ENCODE measurements around the gene RHOT2. TPM values are rescaled to one million over a fixed set of nuclear protein-coding genes. Genes with fewer than 3 reads are reported as not detected.

The RHOT2 gene
- total RNA-seq, 1 donor from 2014 or later, result 207 TPM

- H3K27ac Mint-ChIP-seq, result no peak overlapping the region
Observed at GRCh38 chr16:668519-669171, 713 bp downstream of the RHOT2 start.

GRCh38 chr16:669666-670065, 1.7 kb downstream of the RHOT2 start:
- Mint-ChIP-seq H3K4me1 (peaks cover 5% of the 10 kb centered on the region), H3K9me3 (no peaks in the 10 kb centered on the region), H3K27ac (no peak overlapping the region), H3K27me3 (ENCODE audit: low read depth) (no peaks in the 10 kb centered on the region), H3K36me3 (peaks cover 2% of the 10 kb centered on the region), H3K4me3 (peak overlapping the region; percentile 57)
- no peak for TF ChIP-seq CTCF (IDR thresholded peaks at IDR 0.05; ENCODE audit: unreplicated experiment)
- DNase-seq (ENCODE audit: low spot score in 2 of 2, unreplicated experiment in 2 of 2), result no peak

More at GRCh38 chr16:668519-669171, 713 bp downstream of the RHOT2 start:
- Mint-ChIP-seq H3K27me3 (ENCODE audit: low read depth) (no peaks in the 10 kb centered on the region), H3K4me3 (peak overlapping the region; percentile 74), H3K9me3 (no peaks in the 10 kb centered on the region), H3K4me1 (peaks cover 5% of the 10 kb centered on the region), H3K36me3 (peaks cover 2% of the 10 kb centered on the region)
- no peak for TF ChIP-seq CTCF (IDR thresholded peaks at IDR 0.05; ENCODE audit: unreplicated experiment)
- no peak for DNase-seq (ENCODE audit: low spot score in 2 of 2, unreplicated experiment in 2 of 2)

GRCh38 chr16:670485-671352, 2.8 kb downstream of the RHOT2 start:
- Mint-ChIP-seq H3K4me3 (peak overlapping the region; percentile 57), H3K27me3 (ENCODE audit: low read depth) (peaks cover 5% of the 10 kb centered on the region), H3K27ac (no peak overlapping the region), H3K9me3 (no peaks in the 10 kb centered on the region), H3K36me3 (peaks cover 2% of the 10 kb centered on the region), H3K4me1 (peaks cover 5% of the 10 kb centered on the region)
- no peak for DNase-seq (ENCODE audit: low spot score in 2 of 2, unreplicated experiment in 2 of 2)
- no peak for TF ChIP-seq CTCF (IDR thresholded peaks at IDR 0.05; ENCODE audit: unreplicated experiment)

- Mint-ChIP-seq H3K27me3 (ENCODE audit: low read depth) (peaks cover 6% of the 10 kb centered on the region), H3K4me3 (no peak overlapping the region), H3K36me3 (peaks cover 2% of the 10 kb centered on the region), H3K9me3 (no peaks in the 10 kb centered on the region), H3K4me1 (peaks cover 5% of the 10 kb centered on the region), H3K27ac (no peak overlapping the region)
- no peak for DNase-seq (ENCODE audit: low spot score in 2 of 2, unreplicated experiment in 2 of 2)
- no peak for TF ChIP-seq CTCF (IDR thresholded peaks at IDR 0.05; ENCODE audit: unreplicated experiment)
Observed at GRCh38 chr16:671353-672131, 3.6 kb downstream of the RHOT2 start.

- Mint-ChIP-seq H3K27me3 (ENCODE audit: low read depth) (peaks cover 10% of the 10 kb centered on the region), H3K27ac (no peak overlapping the region), H3K36me3 (peaks cover 2% of the 10 kb centered on the region), H3K4me1 (peaks cover 5% of the 10 kb centered on the region), H3K4me3 (no peak overlapping the region), H3K9me3 (no peaks in the 10 kb centered on the region)
- DNase-seq (ENCODE audit: low spot score in 2 of 2, unreplicated experiment in 2 of 2), result no peak
- no peak for TF ChIP-seq CTCF (IDR thresholded peaks at IDR 0.05; ENCODE audit: unreplicated experiment)
Observed at GRCh38 chr16:672371-672770, 4.4 kb downstream of the RHOT2 start.
